K562 (cell line): ENCODE measurements around the gene IRX6.

Experiments
- SAFB ChIP-seq: fragments of 200-400 bp; formaldehyde crosslinking; IDR thresholded peaks from 2 replicates; pipeline ENCODE4 v1.6.1; 2017; ENCODE audit warnings: low read depth, low read length, borderline replicate concordance
- ZNF561 ChIP-seq: fragments of 450-650 bp; formaldehyde crosslinking; conservative IDR thresholded peaks from 2 replicates; pipeline ENCODE4 v1.4.0; 2020; ENCODE audit warnings: mild to moderate bottlenecking, moderate library complexity

- TF ChIP-seq ZNF561 (CRISPR knock-in tag): no peak
- TF ChIP-seq SAFB: no peak
Measured at GRCh38 chr16:55279598-55279997, 44.4 kb upstream of the IRX6 start.
